Parathyroid adenoma (tissue), 2 donors: Measurements from ENCODE around the gene CNTNAP2.

Experiments used
- H2AFZ ChIP-seq: fragments of 300-600 bp; sonication (generic); one replicate; pipeline ENCODE4 v1.7.0; 2017; ENCODE audit warnings: antibody characterized with exemption, mild to moderate bottlenecking
- H3K27ac ChIP-seq: fragments of 300-600 bp; sonication (generic); one replicate; pipeline ENCODE4 v1.7.0; 2017
- H3K27me3 ChIP-seq: fragments of 300-600 bp; sonication (generic); one replicate; pipeline ENCODE4 v1.7.0; 2017; ENCODE audit warnings: low read length; ENCODE audit not compliant: control insufficient read depth, insufficient read depth
- H3K36me3 ChIP-seq: fragments of 300-600 bp; sonication (generic); one replicate; pipeline ENCODE4 v1.7.0; 2017; ENCODE audit warnings: low read length; ENCODE audit not compliant: control insufficient read depth, insufficient read depth
- H3K4me1 ChIP-seq: fragments of 300-600 bp; sonication (generic); one replicate; pipeline ENCODE4 v1.7.0; 2017; ENCODE audit warnings: control low read depth
- H3K4me2 ChIP-seq: fragments of 300-600 bp; sonication (generic); one replicate; pipeline ENCODE4 v1.7.0; 2017; ENCODE audit warnings: low read length
- H3K4me3 ChIP-seq: fragments of 300-600 bp; sonication (generic); one replicate; pipeline ENCODE4 v1.7.0; 2017; ENCODE audit warnings: low read depth, low read length
- H3K79me2 ChIP-seq: fragments of 300-600 bp; sonication (generic); one replicate; pipeline ENCODE4 v1.7.0; 2017; ENCODE audit warnings: control low read depth
- H3K9ac ChIP-seq: fragments of 300-600 bp; sonication (generic); one replicate; pipeline ENCODE4 v1.7.0; 2017; ENCODE audit warnings: mild to moderate bottlenecking
- H3K9me3 ChIP-seq: fragments of 300-600 bp; sonication (generic); one replicate; pipeline ENCODE4 v1.7.0; 2017; ENCODE audit warnings: low read length; ENCODE audit not compliant: control insufficient read depth
- CTCF ChIP-seq: fragments of 300-600 bp; sonication (generic); IDR thresholded peaks from one replicate; pipeline ENCODE4 v1.7.0; 2017; ENCODE audit warnings: antibody characterized with exemption, mild to moderate bottlenecking
- donor health status: primary hyperparathyroidism.

CNTNAP2 gene

GRCh38 chr7:147013825-147014224 is 897.2 kb downstream of the CNTNAP2 start:
- H3K36me3 ChIP-seq = no peaks in the 10 kb centered on the region
- H3K27ac ChIP-seq = no peak overlapping the region
- no peak overlapping the region for H3K4me2 ChIP-seq
- H3K27me3 ChIP-seq = no peaks in the 10 kb centered on the region
- no peak overlapping the region for H2AFZ ChIP-seq
- no peak for TF ChIP-seq CTCF
- H3K4me3 ChIP-seq = no peak overlapping the region
- H3K4me1 ChIP-seq = no peaks in the 10 kb centered on the region
- no peak overlapping the region for H3K9ac ChIP-seq
- H3K9me3 ChIP-seq = no peaks in the 10 kb centered on the region
- no peaks in the 10 kb centered on the region for H3K79me2 ChIP-seq

GRCh38 chr7:147014286-147014955 is 897.8 kb downstream of the CNTNAP2 start:
- H2AFZ ChIP-seq = no peak overlapping the region
- H3K79me2 ChIP-seq = no peaks in the 10 kb centered on the region
- H3K4me3 ChIP-seq = no peak overlapping the region
- H3K27me3 ChIP-seq = no peaks in the 10 kb centered on the region
- TF ChIP-seq CTCF = no peak
- no peak overlapping the region for H3K27ac ChIP-seq
- H3K4me1 ChIP-seq = no peaks in the 10 kb centered on the region
- no peak overlapping the region for H3K4me2 ChIP-seq
- no peaks in the 10 kb centered on the region for H3K9me3 ChIP-seq
- no peak overlapping the region for H3K9ac ChIP-seq
- no peaks in the 10 kb centered on the region for H3K36me3 ChIP-seq

- TF ChIP-seq CTCF = no peak
Observed at GRCh38 chr7:147015999-147016398, 899.4 kb downstream of the CNTNAP2 start.

GRCh38 chr7:147022056-147022455 is 905.5 kb downstream of the CNTNAP2 start:
- no peak overlapping the region for H3K4me3 ChIP-seq
- no peaks in the 10 kb centered on the region for H3K36me3 ChIP-seq
- no peak overlapping the region for H3K9ac ChIP-seq
- no peaks in the 10 kb centered on the region for H3K79me2 ChIP-seq
- no peak overlapping the region for H3K27ac ChIP-seq
- no peaks in the 10 kb centered on the region for H3K9me3 ChIP-seq
- H3K4me2 ChIP-seq = no peak overlapping the region
- H3K4me1 ChIP-seq = no peaks in the 10 kb centered on the region
- no peak overlapping the region for H2AFZ ChIP-seq
- no peak for TF ChIP-seq CTCF
- no peaks in the 10 kb centered on the region for H3K27me3 ChIP-seq

More at GRCh38 chr7:147015999-147016398, 899.4 kb downstream of the CNTNAP2 start:
- no peaks in the 10 kb centered on the region for H3K27me3 ChIP-seq
- H3K9ac ChIP-seq = no peak overlapping the region
- no peak overlapping the region for H2AFZ ChIP-seq
- no peaks in the 10 kb centered on the region for H3K79me2 ChIP-seq
- H3K4me3 ChIP-seq = no peak overlapping the region
- H3K4me2 ChIP-seq = no peak overlapping the region
- no peaks in the 10 kb centered on the region for H3K9me3 ChIP-seq
- H3K36me3 ChIP-seq = no peaks in the 10 kb centered on the region
- H3K27ac ChIP-seq = no peak overlapping the region
- no peaks in the 10 kb centered on the region for H3K4me1 ChIP-seq

GRCh38 chr7:147023440-147023839 is 906.8 kb downstream of the CNTNAP2 start:
- no peaks in the 10 kb centered on the region for H3K36me3 ChIP-seq
- no peak overlapping the region for H3K9ac ChIP-seq
- H3K9me3 ChIP-seq = no peaks in the 10 kb centered on the region
- no peaks in the 10 kb centered on the region for H3K4me1 ChIP-seq
- H3K4me3 ChIP-seq = no peak overlapping the region
- no peaks in the 10 kb centered on the region for H3K79me2 ChIP-seq
- H2AFZ ChIP-seq = no peak overlapping the region
- no peak overlapping the region for H3K4me2 ChIP-seq
- H3K27ac ChIP-seq = no peak overlapping the region
- no peak for TF ChIP-seq CTCF
- no peaks in the 10 kb centered on the region for H3K27me3 ChIP-seq
